ENCODE data around the gene EMP3.
"Not testable (repeated sequence)": the region's sequence is repeated elsewhere in the genome, so short reads cannot be mapped to it uniquely, and the experiment has no call there.

EMP3 gene

DNA sequence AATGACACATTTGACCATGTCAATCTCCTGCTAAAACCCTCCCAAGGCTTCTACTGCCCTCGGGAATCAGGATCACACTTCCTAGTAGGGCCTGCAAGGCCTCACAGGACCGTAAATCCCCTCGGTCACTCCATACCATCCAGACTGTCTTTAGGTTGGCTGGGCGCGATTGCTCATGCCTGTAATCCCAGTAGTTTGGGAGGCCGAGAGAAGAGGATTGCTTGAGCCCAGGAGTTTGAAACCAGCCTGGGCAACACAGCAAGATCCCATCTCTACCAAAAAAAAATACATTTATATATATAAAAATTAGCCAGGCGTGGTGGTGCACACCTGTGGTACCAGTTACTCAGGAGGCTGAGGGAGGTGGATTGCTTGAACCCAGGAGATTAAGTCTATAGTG lies 23.4 kb downstream of the EMP3 start:
- no peak for DNase-seq

DNA sequence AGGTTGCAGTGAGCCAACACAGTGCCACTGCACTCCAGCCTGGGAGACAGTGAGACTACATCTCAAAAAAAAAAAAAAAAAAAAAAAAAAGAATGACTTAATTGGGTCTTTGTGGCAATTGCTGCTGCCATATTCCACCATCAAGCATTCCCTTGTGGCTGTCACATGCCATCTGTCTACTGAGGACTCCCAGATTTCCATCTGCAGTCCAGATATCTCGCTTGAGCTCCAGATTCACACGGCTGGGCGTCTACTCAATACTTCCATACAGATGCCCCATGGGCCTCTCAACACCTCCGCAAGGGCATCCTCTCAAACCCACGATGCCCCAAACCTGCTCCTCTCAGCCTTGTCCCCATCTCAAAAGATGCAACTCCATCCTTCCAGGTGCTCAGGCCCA lies 25.5 kb downstream of the EMP3 start:
- DNase-seq: no peak

DNA sequence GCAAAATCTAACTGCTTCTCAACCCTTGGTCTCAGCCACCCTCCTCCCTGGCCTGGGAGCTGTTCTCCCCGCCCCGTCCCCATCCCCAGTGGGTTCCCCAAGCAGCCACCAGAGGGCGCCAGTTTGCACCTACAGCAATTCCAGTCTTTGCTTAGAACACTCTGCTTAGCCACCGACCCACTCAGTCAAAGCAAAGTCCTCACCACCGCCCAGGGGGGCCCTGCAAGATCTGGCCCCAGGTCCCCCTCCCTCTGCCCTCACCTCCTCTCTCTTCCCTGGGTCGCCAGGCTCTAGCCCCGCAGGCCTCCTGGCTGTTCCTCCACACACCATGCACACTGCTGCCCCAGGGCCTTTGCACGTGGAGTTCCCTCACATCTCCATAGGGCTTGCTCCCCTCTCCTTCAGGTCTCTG lies 26.0 kb downstream of the EMP3 start:
- peak; percentile 2 for DNase-seq

DNA sequence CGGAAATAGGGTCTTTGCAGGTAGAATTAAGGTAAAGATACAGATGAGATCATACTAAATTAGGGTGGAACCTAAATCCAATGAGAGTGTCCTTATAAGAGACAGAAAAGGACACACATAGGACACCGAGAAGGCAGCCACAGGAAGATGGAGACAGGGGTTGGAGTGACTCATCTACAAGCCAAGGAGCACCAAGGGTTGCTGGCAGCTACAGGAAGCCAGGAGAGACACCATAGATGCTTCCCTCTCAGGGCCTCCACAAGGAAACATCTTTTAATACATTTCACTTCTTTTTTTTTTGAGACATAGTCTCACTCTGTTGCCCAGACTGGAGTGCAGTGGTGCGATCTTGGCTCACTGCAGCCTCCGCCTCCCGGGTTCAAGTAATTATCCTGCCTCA lies 28.3 kb downstream of the EMP3 start:
- DNase-seq: no peak

DNA sequence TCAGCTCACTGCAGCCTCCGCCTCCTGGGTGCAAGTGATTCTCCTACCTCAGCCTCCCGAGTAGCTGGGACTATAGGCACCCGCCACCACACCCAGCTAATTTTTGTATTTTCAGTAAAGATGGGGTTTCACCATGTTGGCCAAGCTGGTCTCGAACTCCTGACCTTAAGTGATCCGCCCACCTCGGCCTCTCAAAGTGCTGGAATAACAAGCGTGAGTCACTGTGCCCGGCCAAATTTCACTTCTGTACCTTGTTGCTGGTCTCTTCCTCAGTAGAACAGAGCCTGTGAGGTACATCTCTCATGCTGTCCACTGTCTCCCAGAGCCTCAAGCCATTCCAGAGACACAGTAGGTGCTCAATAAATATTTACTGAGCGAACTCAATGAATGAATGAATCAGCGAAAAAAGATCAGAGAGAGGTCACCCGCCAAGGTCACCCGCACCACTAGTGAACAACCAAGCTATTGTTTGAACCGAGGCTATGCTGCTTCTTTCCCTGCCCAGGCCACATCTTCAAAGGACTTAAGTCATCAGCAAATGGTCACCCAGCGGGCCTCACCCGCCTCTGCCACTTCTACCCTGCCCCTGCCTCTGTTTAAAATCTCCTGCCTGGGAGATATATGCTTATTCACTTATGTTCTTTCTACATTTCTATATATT lies 29.1 kb downstream of the EMP3 start:
- no peak for DNase-seq

DNA sequence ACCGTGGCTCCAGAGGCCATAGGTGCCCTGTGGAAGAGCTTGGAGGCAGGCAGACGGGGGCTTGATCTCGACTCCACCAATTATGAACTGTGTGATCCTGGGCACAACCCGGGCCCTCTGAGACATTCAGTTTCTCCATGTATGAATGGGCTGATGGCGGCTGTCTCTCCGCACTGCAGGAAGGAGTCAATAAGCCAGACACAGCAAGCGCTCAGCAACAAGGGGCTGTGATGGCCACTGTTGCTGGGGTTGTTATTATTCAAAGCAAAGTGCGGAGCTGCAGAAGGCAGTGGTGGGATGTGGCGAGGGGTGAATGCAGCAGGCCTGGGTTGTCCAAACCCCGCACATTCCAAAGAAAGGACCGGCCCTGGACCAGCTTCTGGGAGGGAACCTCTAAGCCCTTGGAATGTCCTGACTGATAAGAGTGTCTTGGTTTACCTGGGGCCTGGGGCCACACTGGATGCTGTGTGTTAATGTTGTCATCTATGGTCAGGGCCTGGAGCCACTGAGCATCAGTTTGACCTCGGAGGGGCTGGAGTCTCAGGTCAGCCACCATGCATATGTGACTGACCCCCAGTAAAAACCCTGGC lies 30.1 kb downstream of the EMP3 start:
- no peak for DNase-seq

DNA sequence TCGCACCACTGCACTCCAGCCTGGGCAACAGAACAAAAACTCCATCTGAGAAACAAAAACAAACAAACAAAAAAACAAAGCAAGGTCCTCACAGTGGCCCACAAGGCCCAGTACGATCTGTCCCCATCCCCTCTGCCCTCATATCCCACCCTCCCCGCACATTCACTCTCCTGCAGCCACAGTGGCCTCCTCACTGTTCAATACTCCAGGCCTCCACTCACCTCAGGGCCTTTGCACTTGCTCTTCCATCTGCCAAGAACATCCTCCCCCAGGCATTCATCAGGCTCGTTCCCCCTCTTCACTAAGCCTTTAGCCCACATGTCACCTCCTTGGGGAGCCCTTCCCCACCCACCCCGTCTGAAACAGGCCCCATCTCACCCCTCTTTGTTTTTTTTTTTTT lies 33.8 kb downstream of the EMP3 start:
- DNase-seq: no peak

DNA sequence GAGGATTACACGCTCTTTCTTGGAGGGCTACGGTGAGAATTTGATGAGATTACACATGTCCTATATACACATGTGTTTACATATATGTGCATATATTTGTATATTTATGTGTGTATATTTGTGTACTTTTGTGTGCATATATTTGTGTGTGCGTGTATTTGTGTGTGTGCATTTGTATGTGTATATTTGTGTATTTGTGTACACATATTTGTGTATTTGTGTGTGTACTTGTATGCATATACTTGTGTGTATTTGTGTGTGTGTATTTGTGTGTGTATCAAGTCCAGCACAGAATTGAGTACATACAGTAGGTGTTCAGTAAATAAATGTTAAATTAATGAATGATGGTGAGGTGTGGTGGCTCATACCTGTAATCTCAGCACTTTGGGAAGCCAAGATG lies 36.6 kb downstream of the EMP3 start:
- DNase-seq: no peak

DNA sequence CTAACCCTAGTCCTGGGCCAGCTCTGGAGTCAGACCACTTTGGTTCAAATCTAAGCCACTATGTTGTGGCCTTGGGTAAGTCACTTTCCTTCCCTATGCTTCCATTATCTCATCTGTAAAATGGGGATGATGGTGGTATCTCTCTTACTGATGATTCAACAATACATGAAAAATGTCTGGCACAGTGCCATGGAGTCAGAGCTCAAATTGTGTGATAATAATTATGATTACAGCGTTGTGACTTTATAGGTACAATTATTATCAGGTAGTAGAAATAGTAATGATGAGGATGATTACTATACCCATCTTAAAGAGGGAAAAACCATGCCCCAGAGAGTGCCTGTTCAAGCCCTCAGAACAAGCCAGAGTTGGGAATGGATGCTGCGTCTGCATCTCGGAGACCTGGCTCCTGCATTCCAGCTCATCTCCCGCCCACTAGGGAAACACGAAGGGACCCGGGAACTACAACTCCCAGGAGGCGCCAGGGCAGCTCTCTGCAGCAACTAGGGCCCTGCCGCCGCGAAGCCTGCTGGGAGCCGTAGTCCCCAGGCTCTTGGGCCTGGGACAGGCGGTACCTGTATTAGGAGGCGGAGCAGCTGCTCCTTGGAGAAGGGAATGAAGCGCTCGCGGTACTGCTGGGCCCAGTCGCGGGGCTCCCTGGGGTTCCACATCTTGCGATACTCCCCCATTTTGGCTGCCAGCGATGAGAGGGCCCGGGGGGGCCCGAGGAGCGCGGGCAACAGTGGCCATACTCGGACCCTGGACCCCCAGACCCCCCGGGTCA lies 37.6 kb downstream of the EMP3 start:
- peak; percentile 88 for DNase-seq

DNA sequence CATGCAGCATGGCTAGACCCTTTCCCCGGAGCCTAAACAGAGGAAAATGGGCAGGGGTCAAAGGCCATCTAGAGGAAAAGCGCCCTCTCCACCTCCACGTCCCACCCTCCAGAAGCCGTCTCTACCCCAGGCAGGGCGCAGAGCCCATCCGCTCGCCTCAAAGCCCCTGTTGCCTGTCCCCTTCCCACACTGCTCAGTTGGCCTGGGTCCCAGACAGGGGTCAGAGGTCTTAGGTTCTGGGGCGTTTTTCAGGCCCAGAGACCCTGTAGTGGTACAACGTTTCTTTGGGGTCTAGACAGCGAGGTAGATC lies 38.1 kb downstream of the EMP3 start:
- DNase-seq: no peak

DNA sequence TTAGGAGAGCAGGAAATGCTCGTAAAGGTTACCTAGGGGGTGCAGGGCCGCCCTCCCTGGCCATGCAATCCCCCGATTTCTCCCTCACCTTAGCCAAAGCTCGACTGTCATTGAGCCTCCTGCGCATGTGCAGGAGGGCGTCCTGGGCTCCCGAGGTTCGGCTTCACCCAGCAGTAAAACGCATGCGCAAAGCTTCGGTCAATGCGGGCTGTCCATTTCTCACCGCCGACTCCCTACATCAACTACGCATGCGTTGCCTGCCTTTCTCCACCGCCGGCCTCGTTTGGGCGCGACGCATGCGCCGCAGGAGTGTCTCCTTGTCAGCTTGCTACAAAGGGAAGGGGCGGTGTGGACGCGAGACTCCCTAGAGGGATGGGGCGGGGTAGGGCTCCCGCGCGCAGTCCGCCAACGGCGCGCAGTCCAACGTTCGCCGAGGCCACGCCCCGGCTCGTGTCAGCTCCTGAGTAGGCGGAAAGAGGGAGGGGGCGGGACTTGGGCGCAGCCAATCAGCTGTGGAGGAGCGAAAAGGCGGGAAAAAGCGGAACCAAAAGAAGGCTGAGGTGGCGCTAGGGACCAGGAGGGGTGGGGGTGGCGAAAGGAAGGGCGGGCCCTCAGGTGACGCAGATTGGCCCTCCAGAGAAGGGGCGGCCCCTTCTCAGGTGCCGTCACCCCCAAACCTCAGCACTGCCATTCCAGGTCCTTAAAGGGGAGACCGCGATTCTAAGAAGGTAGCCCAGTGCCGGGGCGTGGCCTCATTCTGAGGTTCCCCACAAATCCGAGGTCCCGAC lies 38.7 kb downstream of the EMP3 start, which contains the start of the genes SYNGR4 and TMEM143:
SYNGR4 (plus strand) TSS at position 558 of the 788 bp plus-strand sequence. CDS start 1,476 bp downstream, outside the sequence.
TMEM143 (minus strand) TSS at position 131 of the 788 bp plus-strand sequence; CDS start at position 111, 20 bp downstream.
- DNase-seq: peak; percentile 100

DNA sequence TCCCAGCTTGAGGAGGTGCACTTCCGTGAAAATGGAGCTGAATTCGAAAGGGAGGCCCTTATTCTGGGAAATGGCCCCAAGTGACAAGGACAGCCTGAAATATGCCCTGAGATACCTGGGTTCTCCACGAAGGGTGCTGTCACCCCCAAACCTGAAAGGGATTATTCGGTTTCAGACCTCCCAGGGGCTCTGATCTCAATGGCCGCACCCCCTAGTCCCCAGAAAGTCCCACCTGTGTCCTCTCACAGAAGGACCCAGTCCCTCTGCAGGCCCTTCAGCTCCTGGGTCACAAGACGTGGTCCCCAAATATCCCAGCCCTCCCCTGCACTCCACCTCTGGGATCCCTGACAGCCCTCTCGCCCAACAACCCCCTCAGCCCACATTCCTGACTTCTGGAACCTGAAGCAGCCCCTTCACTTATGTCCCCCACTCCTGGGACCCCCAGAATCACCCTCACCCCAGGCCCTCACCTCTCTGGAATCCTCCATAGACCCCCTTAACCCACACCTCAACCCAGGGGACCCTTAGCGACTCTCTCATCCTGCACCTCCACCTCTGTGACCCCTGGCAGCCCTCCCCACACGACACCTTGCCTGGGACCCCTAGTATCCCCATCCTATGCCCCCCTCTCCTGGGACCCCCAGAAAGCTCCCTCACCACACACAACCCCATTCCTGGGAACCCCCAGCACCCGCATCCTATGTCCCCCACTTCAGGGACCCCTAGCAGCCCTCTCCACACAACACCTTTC lies 39.4 kb downstream of the EMP3 start:
- DNase-seq: no peak

DNA sequence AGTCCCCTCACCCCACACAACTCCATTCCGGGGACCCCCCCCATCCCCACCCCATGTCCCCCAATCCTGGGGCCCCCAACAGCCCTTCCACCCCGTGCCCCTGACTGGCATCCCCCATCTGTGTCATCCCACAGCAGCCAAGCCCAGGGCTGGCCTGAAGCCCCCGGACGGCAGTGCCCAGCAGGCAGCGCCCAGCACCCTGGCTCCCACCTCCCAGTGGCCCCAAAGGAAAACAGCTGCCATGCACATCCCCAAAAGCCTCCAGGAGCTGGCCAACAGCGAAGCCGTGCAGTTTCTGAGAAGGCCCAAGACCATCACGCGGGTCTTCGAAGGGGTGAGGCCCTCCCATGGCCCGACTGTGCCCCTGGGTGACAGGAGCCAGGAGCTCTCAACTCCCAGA lies 40.2 kb downstream of the EMP3 start:
- DNase-seq: no peak

DNA sequence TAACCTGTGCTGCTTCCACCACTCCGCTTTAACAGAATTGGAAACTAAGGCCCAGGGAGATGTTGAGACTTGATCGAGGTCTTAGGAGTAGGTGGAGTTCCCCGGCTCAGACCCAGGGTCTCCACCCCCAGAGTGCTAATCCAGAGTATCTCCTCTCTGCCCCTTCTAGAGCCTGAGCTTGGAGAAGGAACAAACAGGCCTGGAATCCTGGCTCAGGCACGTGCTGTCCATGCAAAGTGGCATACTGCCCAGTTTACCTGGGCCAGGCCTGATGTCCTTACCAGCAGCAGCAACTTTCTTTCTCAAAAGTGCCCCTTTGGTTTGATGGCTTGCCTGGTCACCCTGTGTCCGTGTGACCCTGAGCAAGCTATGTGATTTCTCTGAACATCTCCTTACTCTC lies 42.5 kb downstream of the EMP3 start:
- DNase-seq: no peak

DNA sequence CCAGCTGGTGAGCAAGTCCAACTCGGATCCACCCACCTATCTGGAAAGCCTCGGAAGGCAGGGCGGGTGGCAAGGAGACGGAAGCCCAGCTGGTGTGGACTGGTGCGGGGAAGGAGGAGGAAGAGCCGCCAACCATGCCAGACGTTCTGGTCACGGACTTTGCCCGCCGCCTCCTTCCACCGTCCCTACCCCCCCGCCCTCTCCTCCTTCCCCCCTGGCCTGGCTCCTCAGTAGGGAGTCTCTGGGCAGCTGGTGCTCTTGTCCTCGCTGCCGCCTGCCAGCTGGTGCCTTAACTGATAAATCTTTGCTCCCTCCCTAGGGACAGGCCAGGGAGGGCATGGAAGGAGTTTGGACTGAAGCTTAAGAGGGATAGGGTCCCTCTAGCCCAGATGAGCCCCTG lies 43.6 kb downstream of the EMP3 start:
- no peak for DNase-seq

DNA sequence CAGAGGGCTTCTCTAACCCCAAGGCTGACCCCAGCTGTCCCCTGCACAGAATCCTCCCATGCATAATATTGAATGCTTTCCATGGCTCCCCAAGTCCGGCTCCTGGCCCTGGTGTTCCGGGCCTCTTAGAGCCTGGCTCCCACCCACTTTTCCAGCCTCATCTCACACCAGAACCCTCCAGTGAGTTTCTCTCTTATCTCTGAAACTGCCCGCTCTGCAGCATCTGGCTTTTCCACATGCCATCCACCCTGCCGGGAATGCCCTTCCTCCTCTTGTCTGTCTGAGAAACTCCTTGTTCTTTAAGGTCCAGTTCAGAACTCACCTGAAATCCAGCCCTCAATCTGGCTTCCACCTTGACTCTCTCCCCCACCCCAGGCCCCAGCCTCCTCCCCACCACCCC lies 45.6 kb downstream of the EMP3 start:
- DNase-seq: no peak

DNA sequence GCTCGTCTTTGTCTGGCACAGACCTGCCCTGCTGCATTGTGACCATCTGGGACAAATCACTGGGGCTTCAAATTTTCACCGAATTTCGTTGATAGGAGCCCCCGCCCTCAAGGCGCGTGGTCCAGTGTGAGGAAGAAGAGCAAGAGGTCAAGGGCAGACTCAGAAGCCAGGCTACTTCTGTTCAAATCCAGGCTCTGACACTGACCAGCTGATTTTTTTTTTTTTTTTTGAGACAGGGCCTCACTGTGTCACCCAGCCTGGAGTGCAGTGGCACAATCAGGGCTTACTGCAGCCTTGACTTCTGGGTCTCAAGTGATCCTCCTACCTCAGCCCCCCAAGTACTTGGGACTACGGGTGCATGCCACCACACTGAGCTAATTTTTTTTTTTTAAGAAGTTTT lies 46.0 kb downstream of the EMP3 start:
- DNase-seq: no peak

DNA sequence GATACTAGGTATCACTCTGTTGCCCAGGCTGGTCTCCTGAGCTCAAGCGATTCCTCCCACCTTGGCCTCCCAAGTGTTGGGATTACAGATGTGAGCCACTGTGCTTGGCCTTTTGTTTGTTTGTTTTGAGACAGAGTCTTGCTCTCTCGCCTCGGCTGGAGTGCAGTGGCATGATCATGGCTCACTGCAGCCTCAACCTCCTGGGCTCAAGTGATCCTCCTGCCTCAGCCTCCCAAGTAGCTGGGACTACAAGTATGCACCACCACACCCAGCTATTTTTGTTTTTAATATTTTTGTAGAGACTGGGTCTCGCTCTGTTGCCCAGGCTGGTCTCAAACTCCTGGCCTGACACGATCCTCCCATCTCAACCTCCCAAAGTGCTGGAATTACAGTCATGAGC lies 46.4 kb downstream of the EMP3 start:
- not testable (repeated sequence) for DNase-seq

DNA sequence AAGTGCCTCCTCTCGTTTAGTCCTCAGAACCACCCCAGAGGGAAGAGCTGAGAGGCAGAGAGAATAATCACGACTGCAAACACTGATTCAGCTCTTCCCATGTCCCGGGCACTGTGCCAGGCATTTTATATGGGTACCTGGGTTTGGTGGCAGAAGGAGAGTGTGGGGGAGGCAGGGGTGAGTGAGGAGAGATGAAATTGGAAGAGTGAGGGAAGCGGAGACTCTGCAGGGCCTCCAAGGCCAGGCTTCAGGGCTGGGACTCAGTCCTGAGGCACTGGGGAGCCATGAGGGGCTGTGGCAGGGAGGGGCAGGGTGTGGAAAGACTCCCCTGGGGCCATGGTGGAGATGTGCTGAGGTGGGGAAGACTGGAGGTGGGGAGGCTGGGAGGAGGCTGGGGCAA lies 47.6 kb downstream of the EMP3 start:
- peak; percentile 42 for DNase-seq

DNA sequence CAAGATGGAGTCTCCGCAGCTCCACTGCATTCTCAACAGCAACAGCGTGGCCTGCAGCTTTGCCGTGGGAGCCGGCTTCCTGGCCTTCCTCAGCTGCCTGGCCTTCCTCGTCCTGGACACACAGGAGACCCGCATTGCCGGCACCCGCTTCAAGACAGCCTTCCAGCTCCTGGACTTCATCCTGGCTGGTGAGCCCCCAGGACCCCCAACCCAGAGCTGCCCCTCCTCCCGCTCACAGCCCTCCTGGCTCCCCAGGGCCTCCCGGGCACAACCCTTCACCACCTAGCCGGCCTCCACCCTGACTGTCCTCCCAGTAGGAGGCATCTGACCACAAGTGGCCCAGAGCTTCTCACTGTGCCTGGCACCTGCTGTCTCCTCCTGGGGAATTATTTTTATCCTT lies 48.2 kb downstream of the EMP3 start:
- no peak for DNase-seq

DNA sequence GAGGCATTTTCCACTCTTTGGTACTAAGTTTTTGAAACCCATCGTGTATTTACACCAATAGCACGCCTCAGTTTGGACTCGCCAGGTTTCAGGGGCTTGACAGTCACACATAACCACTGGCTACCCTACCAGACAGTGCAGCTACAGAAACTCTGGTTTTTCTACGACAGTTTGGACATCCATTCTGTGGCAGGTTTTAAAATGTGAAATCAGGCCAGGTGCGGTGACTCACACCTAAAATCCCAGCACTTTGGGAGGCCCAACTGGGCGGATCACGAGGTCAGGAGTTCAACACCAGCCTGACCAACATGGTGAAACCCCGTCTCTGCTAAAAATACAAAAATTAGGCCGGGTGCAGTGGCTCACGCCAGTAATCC lies 52.8 kb downstream of the EMP3 start:
- DNase-seq: no peak

DNA sequence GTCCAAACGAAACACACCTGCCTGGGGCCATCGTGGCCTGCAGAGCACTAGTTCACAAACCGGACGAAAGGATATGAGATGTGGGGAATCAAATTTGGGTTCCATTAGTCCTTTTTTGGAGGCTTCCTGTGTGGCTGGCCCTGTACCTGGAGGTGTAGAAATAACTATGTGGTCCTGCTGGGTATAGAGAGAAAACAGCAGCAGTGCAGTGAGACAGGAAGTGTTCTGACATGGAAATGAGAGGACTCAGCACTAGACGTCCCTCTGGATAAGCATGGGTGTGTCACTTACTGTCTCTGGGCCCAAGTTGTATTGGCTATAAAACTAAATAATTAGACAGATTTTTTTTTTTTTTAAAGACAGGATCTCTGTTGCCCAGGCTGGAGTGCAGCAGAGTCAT lies 53.7 kb downstream of the EMP3 start:
- DNase-seq: no peak
